ENCODE results near the gene USP10.
A peak's percentile ranks its signal among the peaks of the same experiment; 100 is the strongest.

Gene USP10

GRCh38 chr16:84753412-84754326 is 53.9 kb downstream of the USP10 start:
- DNase-seq, result no peak

- DNase-seq, result peak; percentile 53
Observed at GRCh38 chr16:84754353-84754856, 54.6 kb downstream of the USP10 start.

GRCh38 chr16:84754956-84755672 is 55.3 kb downstream of the USP10 start:
- DNase-seq, result no peak

- DNase-seq, result no peak
Observed at GRCh38 chr16:84756830-84757229, 57.0 kb downstream of the USP10 start.

GRCh38 chr16:84758627-84759026 is 58.8 kb downstream of the USP10 start:
- no peak for DNase-seq

- no peak for DNase-seq
Observed at GRCh38 chr16:84759061-84759460, 59.3 kb downstream of the USP10 start.

- no peak for DNase-seq
Observed at GRCh38 chr16:84759906-84760305, 60.1 kb downstream of the USP10 start.

- DNase-seq, result no peak
Observed at GRCh38 chr16:84761448-84762368, 61.9 kb downstream of the USP10 start.

- no peak for DNase-seq
Observed at GRCh38 chr16:84763164-84763563, 63.4 kb downstream of the USP10 start.

- DNase-seq, result no peak
Observed at GRCh38 chr16:84763629-84764028, 63.8 kb downstream of the USP10 start.

- DNase-seq, result no peak
Observed at GRCh38 chr16:84764970-84765369, 65.2 kb downstream of the USP10 start.

GRCh38 chr16:84765616-84766580 is 66.1 kb downstream of the USP10 start:
- no peak for DNase-seq

- no peak for DNase-seq
Observed at GRCh38 chr16:84766978-84767773, 67.4 kb downstream of the USP10 start.

GRCh38 chr16:84768061-84768807 is 68.4 kb downstream of the USP10 start:
- DNase-seq, result no peak

- no peak for DNase-seq
Observed at GRCh38 chr16:84768808-84769197, 69.0 kb downstream of the USP10 start.

GRCh38 chr16:84769416-84769815 is 69.6 kb downstream of the USP10 start:
- DNase-seq, result no peak

- DNase-seq, result no peak
Observed at GRCh38 chr16:84773312-84773711, 73.5 kb downstream of the USP10 start.

- DNase-seq, result no peak
Observed at GRCh38 chr16:84774810-84775209, 75.0 kb downstream of the USP10 start.

- no peak for DNase-seq
Observed at GRCh38 chr16:84775262-84775810, 75.5 kb downstream of the USP10 start.

GRCh38 chr16:84777435-84777834 is 77.6 kb downstream of the USP10 start:
- no peak for DNase-seq
